Measurements from ENCODE around the gene DMP1. TPM values are rescaled to one million over a fixed set of nuclear protein-coding genes. Genes with fewer than 3 reads are reported as not detected.

Gene DMP1
- total RNA-seq, 1 donor from 2014 or later: not detected

DNA sequence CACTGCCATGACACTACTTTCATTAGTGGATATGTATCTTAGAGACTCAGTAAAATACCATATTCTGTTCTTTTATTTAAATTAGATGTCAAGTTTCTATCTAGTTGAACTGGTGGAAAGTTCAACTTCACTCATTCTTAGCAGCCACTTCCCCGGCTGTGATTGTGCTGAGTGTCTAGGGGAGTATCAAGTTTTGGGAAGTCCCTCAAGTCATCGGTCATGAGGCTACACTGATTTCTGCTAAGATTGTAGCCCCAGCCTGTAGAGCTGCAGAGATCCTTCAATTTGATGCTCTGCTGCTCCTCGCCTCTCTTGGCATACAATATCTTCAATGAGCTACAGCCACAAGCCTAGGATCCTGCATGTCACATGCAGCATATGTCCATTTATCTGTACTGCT lies 53.9 kb downstream of the DMP1 start:
- H3K4me3 ChIP-seq: no peak overlapping the region
- H3K36me3 ChIP-seq: no peaks in the 10 kb centered on the region
- peak; percentile 67 for ATAC-seq
- H3K4me1 ChIP-seq: no peaks in the 10 kb centered on the region
- H3K27me3 ChIP-seq: no peaks in the 10 kb centered on the region
- no peak for DNase-seq
- TF ChIP-seq, protein P1, sequence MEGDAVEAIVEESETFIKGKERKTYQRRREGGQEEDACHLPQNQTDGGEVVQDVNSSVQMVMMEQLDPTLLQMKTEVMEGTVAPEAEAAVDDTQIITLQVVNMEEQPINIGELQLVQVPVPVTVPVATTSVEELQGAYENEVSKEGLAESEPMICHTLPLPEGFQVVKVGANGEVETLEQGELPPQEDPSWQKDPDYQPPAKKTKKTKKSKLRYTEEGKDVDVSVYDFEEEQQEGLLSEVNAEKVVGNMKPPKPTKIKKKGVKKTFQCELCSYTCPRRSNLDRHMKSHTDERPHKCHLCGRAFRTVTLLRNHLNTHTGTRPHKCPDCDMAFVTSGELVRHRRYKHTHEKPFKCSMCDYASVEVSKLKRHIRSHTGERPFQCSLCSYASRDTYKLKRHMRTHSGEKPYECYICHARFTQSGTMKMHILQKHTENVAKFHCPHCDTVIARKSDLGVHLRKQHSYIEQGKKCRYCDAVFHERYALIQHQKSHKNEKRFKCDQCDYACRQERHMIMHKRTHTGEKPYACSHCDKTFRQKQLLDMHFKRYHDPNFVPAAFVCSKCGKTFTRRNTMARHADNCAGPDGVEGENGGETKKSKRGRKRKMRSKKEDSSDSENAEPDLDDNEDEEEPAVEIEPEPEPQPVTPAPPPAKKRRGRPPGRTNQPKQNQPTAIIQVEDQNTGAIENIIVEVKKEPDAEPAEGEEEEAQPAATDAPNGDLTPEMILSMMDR (IDR thresholded peaks at IDR 0.05): no peak
- H3K9me3 ChIP-seq: no peaks in the 10 kb centered on the region
- intact Hi-C loops (cut with DNase I): no loop called here
- no peak overlapping the region for H3K27ac ChIP-seq

DNA sequence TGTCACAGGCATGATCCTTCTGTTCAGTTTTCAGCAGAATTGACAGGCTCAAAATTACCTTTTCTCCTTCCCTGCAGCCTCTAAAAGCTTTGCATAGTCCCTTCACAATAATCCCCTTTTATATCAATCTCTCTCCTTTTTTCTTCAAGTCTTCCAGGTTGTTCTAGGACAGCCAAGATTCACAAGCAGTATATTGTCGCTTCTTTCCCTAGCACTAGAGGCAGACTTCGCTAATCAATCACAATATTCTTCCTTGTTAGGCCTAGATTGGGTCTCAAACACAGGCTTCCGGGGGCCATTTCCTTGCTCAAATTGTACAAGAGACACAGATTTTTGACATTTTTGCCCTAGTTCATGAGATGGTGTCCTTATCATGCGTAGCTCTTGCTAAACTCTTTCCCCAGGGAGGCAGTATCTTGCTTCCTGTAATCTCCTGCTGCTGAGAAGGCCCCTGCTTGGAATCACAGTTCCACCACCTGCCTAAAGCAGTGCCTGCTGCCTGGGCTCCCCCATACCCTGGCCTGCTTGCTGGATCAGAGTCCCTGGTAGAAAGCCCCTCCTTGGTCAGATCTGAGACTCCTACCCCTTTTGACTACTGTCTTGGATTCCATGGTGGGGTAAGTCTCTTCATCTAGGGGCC lies 57.3 kb downstream of the DMP1 start:
- Histone ChIP-seq H3K27me3 (no peaks in the 10 kb centered on the region), H3K4me1 (no peaks in the 10 kb centered on the region), H3K4me3 (no peak overlapping the region), H3K9me3 (no peaks in the 10 kb centered on the region), H3K36me3 (no peaks in the 10 kb centered on the region), H3K27ac (no peak overlapping the region)
- ATAC-seq (no peak), DNase-seq (no peak)
- TF ChIP-seq, protein P1 (IDR thresholded peaks at IDR 0.05): no peak
- intact Hi-C loops (cut with DNase I): no loop called here

Other genes with a start within 250 kb of the DMP1 start
- 43.9 TPM for gene NUDT9, start 227.7 kb upstream of the DMP1 start, total RNA-seq
- gene SPARCL1, start 120.9 kb upstream of the DMP1 start, total RNA-seq: 369 TPM
- gene DSPP, start 41.8 kb upstream of the DMP1 start, total RNA-seq: not detected
- gene IBSP, start 149.3 kb downstream of the DMP1 start, total RNA-seq: not detected
- not detected for gene MEPE, start 182.7 kb downstream of the DMP1 start, total RNA-seq

Data from upper lobe of right lung (tissue), 1 donor.